Right atrium auricular region (tissue), 2 donors: ENCODE measurements around the gene PRIMA1. TPM values are rescaled to one million over a fixed set of nuclear protein-coding genes. Genes with fewer than 3 reads are reported as not detected.

ENCODE experiments used
- DNase-seq: peaks from one replicate; pipeline ENCODE4 v3.0.0-alpha.2; 2019; ENCODE audit warnings: low spot score
- H3K27ac ChIP-seq, 2 donors: fragments of 200-600 bp; sonication (generic); 1 replicate in 1 of 2; 2 replicates in 1 of 2; pipeline ENCODE4 v1.5.1; 2016 to 2019
- H3K27me3 ChIP-seq, 2 donors: fragments of 200-600 bp; sonication (generic); one replicate each; pipeline versions ENCODE4 v1.5.1 to v1.6.0; 2017 to 2019
- H3K36me3 ChIP-seq: fragments of 200-600 bp; sonication (generic); one replicate; pipeline ENCODE4 v1.5.1; 2016
- H3K4me1 ChIP-seq, 2 donors: fragments of 200-600 bp; sonication (generic); one replicate each; pipeline versions ENCODE4 v1.5.1 to v1.6.0; 2017 to 2019
- H3K4me3 ChIP-seq, 2 donors: fragments of 200-600 bp; sonication (generic); 1 replicate in 1 of 2; 2 replicates in 1 of 2; pipeline ENCODE4 v1.5.1; 2017 to 2019; ENCODE audit warnings: mild to moderate bottlenecking in 1 of 2, moderate library complexity in 1 of 2
- H3K9me3 ChIP-seq, 2 donors: fragments of 200-600 bp; sonication (generic); one replicate each; pipeline ENCODE4 v1.5.1; 2019
- CTCF ChIP-seq, 2 donors: fragments of 200-600 bp; sonication (generic); IDR thresholded peaks; one replicate each; pipeline ENCODE4 v1.5.1; 2019; ENCODE audit warnings: antibody characterized with exemption in 2 of 2
- total RNA-seq, 2 donors: library from RNA; depleted of rRNA; stranded (reverse); fragments of >200 nt; gene quantifications; one replicate each; pipeline ENCODE4 v1.1.0, GENCODE V29; 2016

The PRIMA1 gene
- total RNA-seq, 2 donors from 2014 or later: 2.2 to 4.1 TPM

DNA sequence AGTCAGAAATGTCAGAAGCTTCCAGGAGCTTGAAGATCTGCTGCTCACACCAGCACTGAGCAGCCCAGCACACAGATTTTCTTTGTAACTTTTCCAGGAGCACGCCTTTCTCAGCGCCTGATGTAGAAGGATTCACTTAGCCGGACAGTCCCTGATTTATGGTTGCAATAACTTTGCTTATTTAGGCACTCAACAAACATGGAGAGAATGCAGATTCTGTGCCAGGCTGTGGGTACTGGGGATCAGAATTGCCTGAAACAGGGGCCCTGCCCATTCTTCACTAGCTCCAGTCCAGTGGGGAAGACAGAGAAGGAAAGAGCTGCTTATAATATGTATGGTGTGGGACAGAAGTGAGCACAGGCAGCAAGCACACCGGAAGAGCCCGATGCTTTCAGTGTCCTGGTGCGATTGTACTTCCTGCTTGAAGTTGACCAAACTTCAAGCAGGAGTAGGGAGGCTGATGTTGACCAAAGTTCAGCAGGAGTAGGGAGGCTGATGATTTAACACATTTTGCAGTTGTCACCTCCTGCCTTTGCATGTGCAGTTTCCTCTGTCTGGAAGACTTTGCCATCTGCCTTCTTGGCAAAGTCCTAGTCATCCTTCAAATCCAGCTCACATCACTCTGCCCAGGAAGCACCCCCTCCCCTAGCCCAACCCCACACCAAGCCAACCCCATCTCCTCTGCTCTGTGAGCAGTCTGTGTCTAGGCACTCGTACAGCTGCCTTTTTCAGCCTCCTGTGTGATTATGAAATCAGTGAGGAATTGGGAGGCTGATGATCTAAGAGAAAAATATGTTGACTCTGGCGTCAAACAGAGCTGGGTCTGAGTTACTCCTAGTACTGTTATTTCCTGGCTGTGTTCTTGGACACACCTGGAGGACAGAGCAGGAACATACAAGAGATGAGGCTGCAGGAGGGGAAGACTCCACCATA lies 12.0 kb upstream of the PRIMA1 start:
- no peaks in the 10 kb centered on the region for H3K27me3 ChIP-seq
- no peak for DNase-seq
- no peak overlapping the region for H3K27ac ChIP-seq
- no peaks in the 10 kb centered on the region for H3K36me3 ChIP-seq
- no peaks in the 10 kb centered on the region for H3K4me1 ChIP-seq
- no peak for TF ChIP-seq CTCF (IDR thresholded peaks at IDR 0.05)
- no peaks in the 10 kb centered on the region for H3K9me3 ChIP-seq
- no peak overlapping the region for H3K4me3 ChIP-seq

DNA sequence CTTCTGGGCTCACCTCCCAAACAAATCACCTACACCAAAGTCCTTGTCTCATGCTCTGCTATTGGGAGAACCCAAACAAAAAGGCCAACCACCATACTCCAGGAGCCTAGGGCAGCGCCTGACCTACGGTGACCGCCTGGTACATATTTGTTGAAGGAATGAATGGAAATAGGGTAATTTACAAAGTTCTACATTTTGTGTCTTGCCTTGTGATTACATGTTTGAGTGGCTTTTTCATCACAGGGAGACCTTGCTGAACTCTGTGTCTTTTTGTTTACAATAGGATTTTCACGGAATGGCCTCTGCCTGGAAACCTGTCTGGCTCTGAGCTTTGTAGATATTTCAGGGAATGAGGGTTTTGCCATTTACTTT lies 11.3 kb upstream of the PRIMA1 start:
- no peaks in the 10 kb centered on the region for H3K9me3 ChIP-seq

GRCh38 chr14:93797536-93797935 lies 9.3 kb upstream of the PRIMA1 start:
- DNase-seq: no peak
- no peak overlapping the region for H3K27ac ChIP-seq

More for the DNA sequence above, 11.3 kb upstream of the PRIMA1 start:
- no peak for DNase-seq
- no peaks in the 10 kb centered on the region for H3K36me3 ChIP-seq
- H3K4me3 ChIP-seq: no peak overlapping the region
- H3K27ac ChIP-seq: no peak overlapping the region
- H3K27me3 ChIP-seq: no peaks in the 10 kb centered on the region
- no peaks in the 10 kb centered on the region for H3K4me1 ChIP-seq
- no peak for TF ChIP-seq CTCF (IDR thresholded peaks at IDR 0.05)

DNA sequence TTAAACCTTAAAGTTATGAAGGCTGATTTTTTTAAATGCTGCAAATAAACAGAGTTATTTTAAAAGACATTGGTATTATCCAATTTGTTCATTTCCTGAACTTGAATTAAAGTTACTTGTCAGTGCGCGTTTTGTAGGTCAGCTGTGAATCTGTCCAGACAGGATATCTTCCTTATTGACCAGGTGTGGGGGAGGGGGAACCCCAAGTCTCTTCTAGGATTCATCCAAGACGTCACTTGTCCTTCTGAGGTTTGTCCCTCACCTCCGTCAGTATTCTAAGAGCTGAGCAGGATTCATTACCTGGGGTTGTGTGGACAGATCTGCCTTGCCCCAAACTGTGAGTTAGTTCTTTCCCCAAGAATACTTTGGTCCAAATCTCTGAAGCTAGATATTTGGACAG lies 8.8 kb upstream of the PRIMA1 start:
- no peaks in the 10 kb centered on the region for H3K27me3 ChIP-seq
- no peak for TF ChIP-seq CTCF (IDR thresholded peaks at IDR 0.05)
- no peaks in the 10 kb centered on the region for H3K9me3 ChIP-seq
- DNase-seq: no peak
- H3K27ac ChIP-seq: no peak overlapping the region
- H3K4me3 ChIP-seq: no peak overlapping the region
- no peaks in the 10 kb centered on the region for H3K4me1 ChIP-seq
- H3K36me3 ChIP-seq: no peaks in the 10 kb centered on the region

More at GRCh38 chr14:93797536-93797935, 9.3 kb upstream of the PRIMA1 start:
- no peaks in the 10 kb centered on the region for H3K4me1 ChIP-seq
- no peaks in the 10 kb centered on the region for H3K27me3 ChIP-seq
- no peaks in the 10 kb centered on the region for H3K9me3 ChIP-seq
- TF ChIP-seq CTCF (IDR thresholded peaks at IDR 0.05): no peak
- no peak overlapping the region for H3K4me3 ChIP-seq
- no peaks in the 10 kb centered on the region for H3K36me3 ChIP-seq

- no peak for TF ChIP-seq CTCF (IDR thresholded peaks at IDR 0.05)
- Histone ChIP-seq H3K9me3 (no peaks in the 10 kb centered on the region), H3K27ac (no peak overlapping the region), H3K4me3 (no peak overlapping the region), H3K4me1 (peaks cover 0 to 4% of the 10 kb centered on the region in 2 donors), H3K27me3 (no peaks in the 10 kb centered on the region), H3K36me3 (no peaks in the 10 kb centered on the region)
- DNase-seq: no peak
Measured at GRCh38 chr14:93794756-93795155, 6.5 kb upstream of the PRIMA1 start.
